ENCODE data around the gene SEC14L5. TPM values are rescaled to one million over a fixed set of nuclear protein-coding genes. Genes with fewer than 3 reads are reported as not detected.

The SEC14L5 gene
- total and polyA plus RNA-seq, 2 experiments from 2014 or later: 2.6 to 5.9 TPM

GRCh38 chr16:5032748-5033167 is 74.6 kb downstream of the SEC14L5 start:
- peaks cover 6% of the 10 kb centered on the region for H3K27me3 ChIP-seq (ENCODE audit: insufficient read depth)
- DNase-seq (ENCODE audit: low spot score) (no peak), ATAC-seq (no peak)
- H3K4me3 ChIP-seq: peak overlapping the region; percentile 90
- H3F3A ChIP-seq (replicated peaks; ENCODE audit: low read depth): peaks cover 12% of the 10 kb centered on the region
- H3K4me1 Mint-ChIP-seq: peaks cover 32% of the 10 kb centered on the region
- H3K9me2 ChIP-seq (ENCODE audit: insufficient read depth): no peaks in the 10 kb centered on the region
- H3K79me2 ChIP-seq (replicated peaks; ENCODE audit: insufficient read depth): no peaks in the 10 kb centered on the region; the same call in 1 of the 2 replicates
- peaks cover 28% of the 10 kb centered on the region for H3K27me3 Mint-ChIP-seq (ENCODE audit: insufficient read depth, low read depth, poor library complexity)
- H3K9me3 Mint-ChIP-seq: no peaks in the 10 kb centered on the region
- H3K36me3 ChIP-seq (ENCODE audit: insufficient read depth): no peaks in the 10 kb centered on the region
- no peak overlapping the region for H3K27ac ChIP-seq (ENCODE audit: low read depth)
- TF ChIP-seq ZNF462 (CRISPR knock-in tag; IDR thresholded peaks at IDR 0.05): no peak
- no peak for TF ChIP-seq JUNB (IDR thresholded peaks at IDR 0.05; ENCODE audit: unreplicated experiment)
- no peak for TF ChIP-seq NANOG (IDR thresholded peaks at IDR 0.05; ENCODE audit: borderline replicate concordance)
- H3K4me1 ChIP-seq (ENCODE audit: insufficient read depth): peaks cover 32% of the 10 kb centered on the region
- H3K27ac Mint-ChIP-seq: no peak overlapping the region
- peak overlapping the region; percentile 74 for H3K4me2 ChIP-seq
- H2AFZ ChIP-seq: peak overlapping the region; percentile 54; the same call in 1 of the 2 replicates
- H3K36me3 Mint-ChIP-seq (ENCODE audit: low read depth): no peaks in the 10 kb centered on the region; the same call in 2 of the 3 replicates
- H3K4me3 Mint-ChIP-seq: peak overlapping the region; percentile 83
- H4K20me1 ChIP-seq (replicated peaks; ENCODE audit: insufficient read depth): no peaks in the 10 kb centered on the region

- Histone ChIP-seq H3K79me2 (replicated peaks; ENCODE audit: insufficient read depth) (no peaks in the 10 kb centered on the region; the same call in 1 of the 2 replicates), H3F3A (replicated peaks; ENCODE audit: low read depth) (peaks cover 12% of the 10 kb centered on the region), H3K4me2 (peak within 1 kb of the TSS; percentile 74), H3K9me2 (ENCODE audit: insufficient read depth) (no peaks in the 10 kb centered on the region), H2AFZ (peak within 1 kb of the TSS; percentile 54; the same call in 1 of the 2 replicates), H4K20me1 (replicated peaks; ENCODE audit: insufficient read depth) (no peaks in the 10 kb centered on the region), H3K4me1 (ENCODE audit: insufficient read depth) (peaks cover 32% of the 10 kb centered on the region), H3K36me3 (ENCODE audit: insufficient read depth) (no peaks in the 10 kb centered on the region), H3K4me3 (peak within 1 kb of the TSS; percentile 90), H3K27ac (ENCODE audit: low read depth) (no peak within 1 kb of the TSS), H3K27me3 (ENCODE audit: insufficient read depth) (peaks cover 6% of the 10 kb centered on the region)
- TF ChIP-seq CREB1 (CRISPR knock-in tag; IDR thresholded peaks at IDR 0.05; ENCODE audit: low read depth) (peak; percentile 12; the same call in 1 of the 2 replicates), ETS1 (IDR thresholded peaks at IDR 0.05) (peak; percentile 63; the same call in 1 of the 2 replicates), POLR2AphosphoS5 (IDR thresholded peaks at IDR 0.05; ENCODE audit: low read depth) (peak; percentile 47; the same call in 1 of the 2 replicates), ZNF331 (CRISPR knock-in tag; IDR thresholded peaks at IDR 0.05; ENCODE audit: low read depth) (no peak)
- H3K4me3 Mint-ChIP-seq: peak within 1 kb of the TSS; percentile 83
- DNase-seq (ENCODE audit: low spot score) (peak; percentile 92), ATAC-seq (peak; percentile 88)
- H3K27ac Mint-ChIP-seq: 0 out of 2 replicates have a peak within 1 kb of the TSS, but pooled peaks have one; percentile 16
- no peaks in the 10 kb centered on the region; the same call in 2 of the 3 replicates for H3K36me3 Mint-ChIP-seq (ENCODE audit: low read depth)
- peaks cover 30% of the 10 kb centered on the region for H3K27me3 Mint-ChIP-seq (ENCODE audit: insufficient read depth, low read depth, poor library complexity)
- no peaks in the 10 kb centered on the region for H3K9me3 Mint-ChIP-seq
- H3K4me1 Mint-ChIP-seq: peaks cover 37% of the 10 kb centered on the region
Measured at GRCh38 chr16:5033256-5034166, 75.4 kb downstream of the SEC14L5 start, which contains the start of gene NAGPA. Gene NAGPA (minus strand): TSS chr16:5033935. CDS start chr16:5033914, 21 bp downstream.
